ENCODE results near the gene AGAP9. TPM values are rescaled to one million over a fixed set of nuclear protein-coding genes. Genes with fewer than 3 reads are reported as not detected.

Gene AGAP9
- 1 to 10 TPM; 5.0 to 5.5 TPM for total RNA-seq

GRCh38 chr10:47523475-47523874 is at the start of gene AGAP9:
TSS of gene AGAP9 (minus strand) at chr10:47523638. CDS start at chr10:47523526, 112 bp downstream.

DNA sequence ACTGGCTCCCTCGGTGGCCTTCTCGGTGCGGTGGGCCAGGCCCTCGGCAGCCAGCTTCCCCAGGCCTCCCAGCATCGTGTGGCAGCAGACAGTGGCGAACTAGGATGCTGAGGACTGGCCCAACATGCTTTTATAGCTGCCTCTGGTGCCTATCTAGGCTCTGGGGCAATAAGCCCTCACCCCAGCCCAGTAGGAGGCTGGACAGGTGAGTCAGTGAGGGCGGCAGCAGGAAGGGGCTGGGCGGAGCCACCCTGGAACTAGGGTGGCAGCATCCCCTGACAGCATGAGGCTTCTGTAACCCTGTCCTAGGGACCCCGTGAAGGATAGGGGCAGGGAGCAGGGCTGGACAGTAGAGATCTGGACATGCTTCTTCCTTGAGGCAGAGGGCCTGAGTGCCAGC is 31.8 kb downstream of the AGAP9 start, which contains the start of gene FAM25G:
FAM25G (minus strand) TSS at position 101 of the 400 bp plus-strand sequence; CDS start at position 75, 26 bp downstream.

DNA sequence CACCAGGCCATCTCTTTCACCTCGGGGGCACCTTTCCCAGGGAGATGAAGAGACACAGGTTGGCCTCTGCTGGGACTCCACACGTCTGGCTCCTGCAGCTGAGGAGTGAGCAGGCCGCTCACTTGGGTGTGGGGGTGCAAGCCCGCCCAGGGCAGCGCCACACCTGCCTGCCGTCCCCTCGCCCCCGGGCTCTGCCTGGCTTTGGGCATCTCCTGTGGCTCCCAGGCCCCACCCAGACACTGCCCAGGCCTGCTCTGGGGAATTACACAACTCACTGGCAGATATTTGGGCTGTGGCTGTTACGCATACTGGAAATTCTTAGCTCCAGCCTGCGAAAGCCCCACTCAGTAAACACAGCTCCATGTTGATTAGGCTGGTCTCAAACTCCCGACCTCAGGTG is 39.5 kb downstream of the AGAP9 start, which contains the start of gene ANXA8:
ANXA8 (minus strand) TSS at position 193 of the 400 bp plus-strand sequence; CDS start at position 11, 182 bp downstream.

Other genes with a start within 250 kb of the AGAP9 start
- not detected for gene GDF10, start 223.4 kb downstream of the AGAP9 start, total RNA-seq
- not detected for gene GDF2, start 201.2 kb downstream of the AGAP9 start, total RNA-seq
- gene RBP3, start 175.3 kb downstream of the AGAP9 start, total RNA-seq: not detected
- gene ZNF488, start 139.3 kb downstream of the AGAP9 start, total RNA-seq: under 1 TPM in 1 of 2 experiments, not detected in 1; 0.08 TPM
- gene ANXA8, start 39.5 kb downstream of the AGAP9 start, total RNA-seq: under 1 TPM in 1 of 2 experiments, not detected in 1; 0.24 TPM
- not detected for gene FAM25G, start 31.9 kb downstream of the AGAP9 start, total RNA-seq
- gene SYT15B, start 240.0 kb upstream of the AGAP9 start, total RNA-seq: under 1 TPM; 0.19 to 0.25 TPM